HCT116 (cell line): ENCODE measurements around the gene VSTM2L. TPM values are rescaled to one million over a fixed set of nuclear protein-coding genes. Genes with fewer than 3 reads are reported as not detected.

Experiments
- ATAC-seq: fragments of 200-7000 bp; cut with Tn5 transposase; 2 replicates; pipeline ENCODE4 v1.9.1; 2020; ENCODE audit warnings: mild to moderate bottlenecking, moderate library complexity
- BruUV-seq: library from RNA; stranded (reverse); fragments of 400-500 nt; replicated peaks from 2 replicates; lab custom pipeline; 2021; lab: Mats Ljungman, UMichigan
- CTCF ChIA-PET: fragments of 300-600 bp; sonication (Branson Sonifier 250); formaldehyde crosslinking; loops from one replicate; lab custom pipeline; 2021; ENCODE audit warnings: antibody characterized with exemption; lab: Charles Lee
- POLR2A ChIA-PET: fragments of 300-600, 350-600 bp; sonication (Branson Sonifier 250); formaldehyde crosslinking; loops from one replicate; lab custom pipeline; 2021; ENCODE audit warnings: antibody characterized with exemption; lab: Charles Lee
- RAD21 ChIA-PET, 2 experiments: fragments of 300-600 bp; sonication (Branson Sonifier 250); formaldehyde crosslinking; loops; one replicate each; lab custom pipeline; 2023; ENCODE audit warnings: low total read pairs in 2 of 2; ENCODE audit not compliant: uncharacterized antibody in 2 of 2, unreplicated experiment in 2 of 2, low non-redundant PET in 1 of 2; lab: Charles Lee
- DNase-seq: peaks from one replicate; pipeline ENCODE4 v3.0.0-alpha.2; 2010; ENCODE audit warnings: low read depth, low spot score
- H2AFZ ChIP-seq: fragments of 200-600 bp; shearing (Covaris generic), sonication (generic); 2 replicates; pipeline ENCODE4 v1.6.1; 2017; ENCODE audit warnings: low read depth, mixed run types, mixed read lengths, antibody characterized with exemption, low read length; ENCODE audit not compliant: poor library complexity, severe bottlenecking
- H3K27ac ChIP-seq: 2 replicates; pipeline ENCODE4 v1.5.1; 2012; ENCODE audit warnings: low read depth, low read length
- H3K27me3 ChIP-seq: fragments of 200-600 bp; sonication (generic); 2 replicates; pipeline ENCODE4 v1.6.1; 2016; ENCODE audit warnings: mixed run types, low read length, mixed read lengths; ENCODE audit not compliant: insufficient read depth
- H3K36me3 ChIP-seq, 2 experiments: fragments of 200-500 bp in 1 of 2; fragments of 200-600 bp in 1 of 2; sonication (Bioruptor generic) in 1 of 2; sonication (generic) in 1 of 2; 2 replicates each; pipeline versions ENCODE4 v1.5.1 to v1.6.1; 2014 to 2016; ENCODE audit warnings: low read length in 2 of 2, inconsistent platforms in 1 of 2, mixed read lengths in 1 of 2, mixed run types in 1 of 2; ENCODE audit not compliant: insufficient read depth in 2 of 2, control insufficient read depth in 1 of 2
- H3K4me1 ChIP-seq, 2 experiments: fragments of 200-600 bp in 1 of 2; sonication (generic) in 1 of 2; 2 replicates each; pipeline versions ENCODE4 v1.5.1 to v1.6.1; 2012 to 2017; ENCODE audit warnings: low read length in 2 of 2, inconsistent platforms in 1 of 2, mild to moderate bottlenecking in 1 of 2, mixed read lengths in 1 of 2, mixed run types in 1 of 2, moderate library complexity in 1 of 2; ENCODE audit not compliant: insufficient read depth in 2 of 2, control insufficient read depth in 1 of 2
- H3K4me2 ChIP-seq: fragments of 200-600 bp; sonication (generic); 2 replicates; pipeline ENCODE4 v1.6.1; 2017; ENCODE audit warnings: mixed run types, low read length, mixed read lengths
- H3K4me3 ChIP-seq, 2 experiments: fragments of 200-600 bp in 1 of 2; sonication (generic) in 1 of 2; replicated peaks in 1 of 2; 2 replicates each; pipeline ENCODE4 v1.5.1; 2011 to 2016; ENCODE audit warnings: low read length in 2 of 2, control low read depth in 1 of 2, low read depth in 1 of 2, mild to moderate bottlenecking in 1 of 2, mixed read lengths in 1 of 2, mixed run types in 1 of 2
- H3K79me2 ChIP-seq: fragments of 200-600 bp; sonication (generic); 2 replicates; pipeline ENCODE4 v1.6.1; 2017; ENCODE audit warnings: mild to moderate bottlenecking, mixed run types, low read length, moderate library complexity, mixed read lengths; ENCODE audit not compliant: insufficient read depth
- H3K9ac ChIP-seq: fragments of 200-600 bp; sonication (generic); 2 replicates; pipeline ENCODE4 v1.6.1; 2016; ENCODE audit warnings: low read length, mixed read lengths
- H3K9me2 ChIP-seq: fragments of 200-600 bp; sonication (generic), shearing (Covaris generic); 2 replicates; pipeline ENCODE4 v1.6.1; 2017; ENCODE audit warnings: mixed run types, mild to moderate bottlenecking, moderate library complexity; ENCODE audit not compliant: insufficient read depth
- H3K9me3 ChIP-seq, 2 experiments: fragments of 200-500 bp in 1 of 2; fragments of 200-600 bp in 1 of 2; sonication (Bioruptor generic) in 1 of 2; sonication (generic) in 1 of 2; 2 replicates each; pipeline ENCODE4 v1.6.1; 2014 to 2017; ENCODE audit warnings: low read length in 2 of 2, mixed read lengths in 2 of 2, inconsistent platforms in 1 of 2, low read depth in 1 of 2, mild to moderate bottlenecking in 1 of 2, mixed run types in 1 of 2, moderate library complexity in 1 of 2; ENCODE audit not compliant: control insufficient read depth in 1 of 2, insufficient read depth in 1 of 2
- H4K20me1 ChIP-seq: fragments of 200-600 bp; sonication (generic), shearing (Covaris generic); 2 replicates; pipeline ENCODE4 v1.6.1; 2017; ENCODE audit warnings: mixed run types, mild to moderate bottlenecking, moderate library complexity; ENCODE audit not compliant: insufficient read depth
- CBX3 ChIP-seq: IDR thresholded peaks from 2 replicates; pipeline ENCODE4 v1.6.1; 2012; ENCODE audit warnings: low read depth
- CTCF ChIP-seq, 3 experiments: fragments of 200-600 bp in 1 of 3; sonication (generic) in 1 of 3; IDR thresholded peaks in 2 of 3; conservative IDR thresholded peaks in 1 of 3; 2 replicates each; pipeline ENCODE4 v1.5.1; 2012 to 2017; ENCODE audit warnings: low read depth in 2 of 3, low read length in 2 of 3, antibody characterized with exemption in 1 of 3, borderline replicate concordance in 1 of 3, control low read depth in 1 of 3, mild to moderate bottlenecking in 1 of 3, mixed read lengths in 1 of 3, mixed run types in 1 of 3, moderate library complexity in 1 of 3; ENCODE audit not compliant: insufficient read depth in 1 of 3
- EGR1 ChIP-seq: IDR thresholded peaks from 2 replicates; pipeline ENCODE4 v1.6.1; 2012; ENCODE audit warnings: low read depth
- ELF1 ChIP-seq: IDR thresholded peaks from 2 replicates; pipeline ENCODE4 v1.6.1; 2012; ENCODE audit warnings: low read depth, borderline replicate concordance
- EZH2phosphoT487 ChIP-seq: fragments of 200-600 bp; IDR thresholded peaks from 2 replicates; pipeline ENCODE4 v1.6.1; 2018; ENCODE audit warnings: antibody characterized with exemption, borderline replicate concordance
- FOSL1 ChIP-seq: IDR thresholded peaks from 2 replicates; pipeline ENCODE4 v1.6.1; 2012; ENCODE audit warnings: low read depth
- JUND ChIP-seq: IDR thresholded peaks from 2 replicates; pipeline ENCODE4 v1.6.1; 2012
- MAX ChIP-seq: IDR thresholded peaks from 2 replicates; pipeline ENCODE4 v1.6.1; 2012
- RAD21 ChIP-seq: IDR thresholded peaks from 2 replicates; pipeline ENCODE4 v1.6.1; 2012; ENCODE audit warnings: low read depth, mild to moderate bottlenecking
- REST ChIP-seq: IDR thresholded peaks from 2 replicates; pipeline ENCODE4 v1.6.1; 2012; ENCODE audit warnings: low read depth
- SP1 ChIP-seq: IDR thresholded peaks from 2 replicates; pipeline ENCODE4 v1.6.1; 2012; ENCODE audit warnings: low read depth
- YY1 ChIP-seq: IDR thresholded peaks from 2 replicates; pipeline ENCODE4 v1.6.1; 2011; ENCODE audit warnings: low read length, low read depth, moderate library complexity, mild to moderate bottlenecking; ENCODE audit not compliant: insufficient replicate concordance; ENCODE audit errors: extremely low read depth
- ZFX ChIP-seq: fragments of 450-650 bp; IDR thresholded peaks from 2 replicates; pipeline ENCODE4 v1.6.1; 2017
- intact Hi-C: fragments of 100-400 bp; cut with micrococcal nuclease; formaldehyde crosslinking; loops from 2 replicates; pipeline ENCODE4 v1.10.0; 2022
- total RNA-seq: library from RNA; stranded (reverse); gene quantifications from one replicate; pipeline ENCODE4 v1.2.1, GENCODE V29; 2021; ENCODE audit not compliant: unreplicated experiment

Gene VSTM2L
- total RNA-seq, 1 experiment from 2014 or later = 0.69 TPM

GRCh38 chr20:37938954-37939353 lies 36.0 kb downstream of the VSTM2L start:
- no peak for DNase-seq

More at GRCh38 chr20:37938954-37939353, 36.0 kb downstream of the VSTM2L start:
- no TSS peak for BruUV-seq
- RAD21 ChIA-PET = no interaction called here
- Histone ChIP-seq H3K36me3 (no peaks in the 10 kb centered on the region), H3K9ac (no peak overlapping the region), H3K4me3 (no peak overlapping the region), H3K4me2 (no peak overlapping the region), H3K27ac (no peak overlapping the region), H3K9me2 (no peaks in the 10 kb centered on the region), H3K79me2 (no peaks in the 10 kb centered on the region), H3K4me1 (no peaks in the 10 kb centered on the region), H4K20me1 (no peaks in the 10 kb centered on the region), H2AFZ (no peak overlapping the region), H3K9me3 (no peaks in the 10 kb centered on the region), H3K27me3 (no peaks in the 10 kb centered on the region)
- intact Hi-C loops = no loop called here
- CTCF ChIA-PET = no interaction called here
- ATAC-seq = no peak
- TF ChIP-seq SP1 (no peak), ZFX (no peak), JUND (no peak), YY1 (no peak), CTCF (IDR thresholded peaks at IDR 0.05 in 2 of 3, conservative IDR thresholded peaks at IDR 0.05 in 1 of 3; ENCODE audit: borderline replicate concordance in 1 of 3, insufficient read depth in 1 of 3, low read depth in 2 of 3, low read length in 2 of 3) (no peak), RAD21 (no peak), FOSL1 (no peak), REST (no peak), CBX3 (no peak), EZH2phosphoT487 (no peak), EGR1 (no peak), ELF1 (no peak), MAX (no peak)
- POLR2A ChIA-PET = no interaction called here
